HL-60 (cell line): ENCODE data around the gene ZFR2.

ENCODE experiments used
- DNase-seq, 2 experiments: peaks; one replicate each; pipeline ENCODE4 v3.0.0-alpha.2; 2010 to 2020; ENCODE audit warnings: low read depth in 1 of 2, low spot score in 1 of 2
- H3K27ac ChIP-seq: fragments of 250-450 bp; sonication (Bioruptor Pico); replicated peaks from 2 replicates; pipeline ENCODE4 v1.5.1; 2020; ENCODE audit warnings: mild to moderate bottlenecking, moderate library complexity
- H3K27me3 ChIP-seq: fragments of 250-450 bp; sonication (Bioruptor Pico); 2 replicates; pipeline ENCODE4 v1.5.1; 2021; ENCODE audit warnings: mild to moderate bottlenecking, moderate library complexity; ENCODE audit not compliant: insufficient read depth, poor library complexity, severe bottlenecking
- H3K4me3 ChIP-seq: replicated peaks from 2 replicates; pipeline ENCODE4 v1.5.1; 2011; ENCODE audit warnings: mild to moderate bottlenecking, control low read depth, low read length; ENCODE audit not compliant: insufficient read depth
- GABPA ChIP-seq: IDR thresholded peaks from 2 replicates; pipeline ENCODE4 v1.6.1; 2012; ENCODE audit warnings: low read depth
- POLR2AphosphoS5 ChIP-seq: IDR thresholded peaks from 2 replicates; pipeline ENCODE4 v1.6.1; 2012; ENCODE audit warnings: low read depth
- SPI1 ChIP-seq: IDR thresholded peaks from 2 replicates; pipeline ENCODE4 v1.6.1; 2012; ENCODE audit warnings: low read depth, mild to moderate bottlenecking, borderline replicate concordance
- TF ChIP-seq, protein P1 (sequence below): IDR thresholded peaks from one replicate; pipeline ENCODE4 v1.5.1; 2011; ENCODE audit warnings: low read length, control low read depth, inconsistent platforms; ENCODE audit not compliant: insufficient read depth
- TF ChIP-seq, protein P2 (sequence below): IDR thresholded peaks from 2 replicates; pipeline ENCODE4 v1.6.1; 2012; ENCODE audit warnings: low read depth; ENCODE audit not compliant: insufficient replicate concordance

Gene ZFR2

DNA sequence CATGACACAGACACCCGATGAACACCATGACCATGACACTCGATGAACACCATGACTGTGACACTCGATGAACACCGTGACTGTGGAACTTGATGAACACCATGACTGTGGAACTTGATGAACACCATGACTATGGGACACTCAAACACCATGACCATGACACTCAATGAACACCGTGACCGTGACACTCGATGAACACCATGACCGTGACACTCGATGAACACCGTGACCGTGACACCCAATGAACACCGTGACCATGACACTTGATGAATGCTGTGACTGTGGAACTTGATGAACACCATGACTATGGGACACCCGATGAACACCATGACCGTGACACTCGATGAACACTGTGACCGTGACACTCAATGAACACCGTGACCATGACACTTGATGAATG, 31.5 kb downstream of the ZFR2 start:
- Histone ChIP-seq H3K27me3 (no peaks in the 10 kb centered on the region), H3K27ac (no peak overlapping the region), H3K4me3 (no peak overlapping the region)
- no peak for DNase-seq
- no peak for TF ChIP-seq POLR2AphosphoS5
- no peak for TF ChIP-seq SPI1
- TF ChIP-seq GABPA, result no peak
- TF ChIP-seq, protein P1, sequence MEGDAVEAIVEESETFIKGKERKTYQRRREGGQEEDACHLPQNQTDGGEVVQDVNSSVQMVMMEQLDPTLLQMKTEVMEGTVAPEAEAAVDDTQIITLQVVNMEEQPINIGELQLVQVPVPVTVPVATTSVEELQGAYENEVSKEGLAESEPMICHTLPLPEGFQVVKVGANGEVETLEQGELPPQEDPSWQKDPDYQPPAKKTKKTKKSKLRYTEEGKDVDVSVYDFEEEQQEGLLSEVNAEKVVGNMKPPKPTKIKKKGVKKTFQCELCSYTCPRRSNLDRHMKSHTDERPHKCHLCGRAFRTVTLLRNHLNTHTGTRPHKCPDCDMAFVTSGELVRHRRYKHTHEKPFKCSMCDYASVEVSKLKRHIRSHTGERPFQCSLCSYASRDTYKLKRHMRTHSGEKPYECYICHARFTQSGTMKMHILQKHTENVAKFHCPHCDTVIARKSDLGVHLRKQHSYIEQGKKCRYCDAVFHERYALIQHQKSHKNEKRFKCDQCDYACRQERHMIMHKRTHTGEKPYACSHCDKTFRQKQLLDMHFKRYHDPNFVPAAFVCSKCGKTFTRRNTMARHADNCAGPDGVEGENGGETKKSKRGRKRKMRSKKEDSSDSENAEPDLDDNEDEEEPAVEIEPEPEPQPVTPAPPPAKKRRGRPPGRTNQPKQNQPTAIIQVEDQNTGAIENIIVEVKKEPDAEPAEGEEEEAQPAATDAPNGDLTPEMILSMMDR, result no peak
- TF ChIP-seq, protein P2, sequence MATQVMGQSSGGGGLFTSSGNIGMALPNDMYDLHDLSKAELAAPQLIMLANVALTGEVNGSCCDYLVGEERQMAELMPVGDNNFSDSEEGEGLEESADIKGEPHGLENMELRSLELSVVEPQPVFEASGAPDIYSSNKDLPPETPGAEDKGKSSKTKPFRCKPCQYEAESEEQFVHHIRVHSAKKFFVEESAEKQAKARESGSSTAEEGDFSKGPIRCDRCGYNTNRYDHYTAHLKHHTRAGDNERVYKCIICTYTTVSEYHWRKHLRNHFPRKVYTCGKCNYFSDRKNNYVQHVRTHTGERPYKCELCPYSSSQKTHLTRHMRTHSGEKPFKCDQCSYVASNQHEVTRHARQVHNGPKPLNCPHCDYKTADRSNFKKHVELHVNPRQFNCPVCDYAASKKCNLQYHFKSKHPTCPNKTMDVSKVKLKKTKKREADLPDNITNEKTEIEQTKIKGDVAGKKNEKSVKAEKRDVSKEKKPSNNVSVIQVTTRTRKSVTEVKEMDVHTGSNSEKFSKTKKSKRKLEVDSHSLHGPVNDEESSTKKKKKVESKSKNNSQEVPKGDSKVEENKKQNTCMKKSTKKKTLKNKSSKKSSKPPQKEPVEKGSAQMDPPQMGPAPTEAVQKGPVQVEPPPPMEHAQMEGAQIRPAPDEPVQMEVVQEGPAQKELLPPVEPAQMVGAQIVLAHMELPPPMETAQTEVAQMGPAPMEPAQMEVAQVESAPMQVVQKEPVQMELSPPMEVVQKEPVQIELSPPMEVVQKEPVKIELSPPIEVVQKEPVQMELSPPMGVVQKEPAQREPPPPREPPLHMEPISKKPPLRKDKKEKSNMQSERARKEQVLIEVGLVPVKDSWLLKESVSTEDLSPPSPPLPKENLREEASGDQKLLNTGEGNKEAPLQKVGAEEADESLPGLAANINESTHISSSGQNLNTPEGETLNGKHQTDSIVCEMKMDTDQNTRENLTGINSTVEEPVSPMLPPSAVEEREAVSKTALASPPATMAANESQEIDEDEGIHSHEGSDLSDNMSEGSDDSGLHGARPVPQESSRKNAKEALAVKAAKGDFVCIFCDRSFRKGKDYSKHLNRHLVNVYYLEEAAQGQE, result no peak

DNA sequence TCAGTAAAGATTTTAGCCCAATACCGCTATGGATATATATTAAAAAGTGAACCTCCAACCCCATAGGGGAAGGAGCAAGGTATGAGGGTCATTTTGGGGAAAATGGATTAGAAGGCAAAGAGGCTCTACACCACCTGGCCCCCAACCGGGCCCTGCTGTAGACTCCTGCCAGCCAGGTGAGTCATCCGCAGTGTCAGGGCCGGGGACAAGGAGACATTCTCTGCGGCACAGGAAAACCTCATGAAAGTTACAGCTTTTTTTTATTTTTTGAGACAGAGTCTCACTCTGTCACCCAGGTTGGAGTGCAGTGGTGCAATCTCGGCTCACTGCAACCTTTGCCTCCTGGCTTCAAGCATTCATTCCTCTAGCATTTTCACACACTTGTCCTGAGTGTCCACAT, 32.0 kb downstream of the ZFR2 start:
- DNase-seq, result no peak
- TF ChIP-seq SPI1 (no peak), GABPA (no peak), POLR2AphosphoS5 (no peak)
- TF ChIP-seq, protein P1, result no peak
- TF ChIP-seq, protein P2, result no peak
- Histone ChIP-seq H3K4me3 (no peak overlapping the region), H3K27ac (no peak overlapping the region), H3K27me3 (no peaks in the 10 kb centered on the region)

DNA sequence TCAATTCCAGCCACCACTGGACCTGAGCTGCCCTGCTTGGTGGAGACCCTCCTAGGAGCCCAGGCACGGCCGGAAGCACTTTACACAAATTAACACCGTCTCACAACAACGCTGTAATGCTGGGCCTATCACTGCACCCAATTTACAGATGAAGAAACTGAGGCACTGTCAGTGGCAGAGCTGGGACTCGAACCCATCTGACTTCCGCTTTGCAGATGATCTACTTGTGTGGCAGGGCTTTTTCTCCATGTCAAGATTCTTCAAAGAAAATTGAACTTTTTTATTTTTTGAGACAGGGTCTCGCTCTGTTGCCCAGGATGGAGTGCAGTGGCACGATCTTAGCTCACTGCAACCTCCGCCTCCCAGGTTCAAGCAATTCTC, 33.8 kb downstream of the ZFR2 start:
- no peak for DNase-seq
- H3K27me3 ChIP-seq, result no peaks in the 10 kb centered on the region

More for the DNA sequence above, 33.8 kb downstream of the ZFR2 start:
- TF ChIP-seq, protein P2, result no peak
- TF ChIP-seq POLR2AphosphoS5 (no peak), SPI1 (no peak), GABPA (no peak)
- TF ChIP-seq, protein P1, result no peak
- H3K27ac ChIP-seq, result no peak overlapping the region
- H3K4me3 ChIP-seq, result no peak overlapping the region
